H1 (cell line): ENCODE measurements around the gene SELENOO.

ENCODE experiments used
- BCL11A ChIP-seq, 2 experiments: IDR thresholded peaks; one replicate each; pipeline ENCODE4 v1.6.1; 2011; ENCODE audit warnings: low read depth in 2 of 2, low read length in 2 of 2, mild to moderate bottlenecking in 2 of 2
- CEBPB ChIP-seq: IDR thresholded peaks from 2 replicates; pipeline ENCODE4 v1.6.1; 2012; ENCODE audit warnings: low read depth, low read length
- EGR1 ChIP-seq: IDR thresholded peaks from 2 replicates; pipeline ENCODE4 v1.6.1; 2011; ENCODE audit warnings: low read depth, low read length, borderline replicate concordance
- EP300 ChIP-seq, 2 experiments: IDR thresholded peaks; 1 replicate in 1 of 2; 2 replicates in 1 of 2; pipeline ENCODE4 v1.6.1; 2011 to 2012; ENCODE audit warnings: low read depth in 2 of 2, low read length in 2 of 2, mild to moderate bottlenecking in 2 of 2, borderline replicate concordance in 1 of 2, inconsistent platforms in 1 of 2, moderate library complexity in 1 of 2
- GTF2F1 ChIP-seq: IDR thresholded peaks from 2 replicates; pipeline ENCODE4 v1.6.1; 2012; ENCODE audit warnings: low read depth, low read length, improper control_type of control experiment, borderline replicate concordance
- POLR2A ChIP-seq, 2 experiments: IDR thresholded peaks; 1 replicate in 1 of 2; 2 replicates in 1 of 2; pipeline ENCODE4 v1.6.1; 2011; ENCODE audit warnings: low read depth in 2 of 2, low read length in 2 of 2, mild to moderate bottlenecking in 2 of 2; ENCODE audit errors: control extremely low read depth in 1 of 2
- POLR2AphosphoS5 ChIP-seq: IDR thresholded peaks from 2 replicates; pipeline ENCODE4 v1.6.1; 2011; ENCODE audit warnings: low read depth, low read length
- TAF1 ChIP-seq: IDR thresholded peaks from 2 replicates; pipeline ENCODE4 v1.6.1; 2011; ENCODE audit warnings: mild to moderate bottlenecking, low read depth, low read length
- YY1 ChIP-seq: IDR thresholded peaks from 2 replicates; pipeline ENCODE4 v1.6.1; 2011; ENCODE audit warnings: low read depth, mild to moderate bottlenecking, low read length
- TF ChIP-seq, protein P1 (sequence below), 3 experiments: IDR thresholded peaks; 1 replicate in 2 of 3; 2 replicates in 1 of 3; pipeline versions ENCODE4 v1.5.1 to v1.6.1; 2011; ENCODE audit warnings: low read length in 3 of 3, mild to moderate bottlenecking in 3 of 3, inconsistent platforms in 2 of 3, low read depth in 1 of 3, moderate library complexity in 1 of 3; ENCODE audit not compliant: insufficient read depth in 1 of 3; ENCODE audit errors: control extremely low read depth in 1 of 3

DNA sequence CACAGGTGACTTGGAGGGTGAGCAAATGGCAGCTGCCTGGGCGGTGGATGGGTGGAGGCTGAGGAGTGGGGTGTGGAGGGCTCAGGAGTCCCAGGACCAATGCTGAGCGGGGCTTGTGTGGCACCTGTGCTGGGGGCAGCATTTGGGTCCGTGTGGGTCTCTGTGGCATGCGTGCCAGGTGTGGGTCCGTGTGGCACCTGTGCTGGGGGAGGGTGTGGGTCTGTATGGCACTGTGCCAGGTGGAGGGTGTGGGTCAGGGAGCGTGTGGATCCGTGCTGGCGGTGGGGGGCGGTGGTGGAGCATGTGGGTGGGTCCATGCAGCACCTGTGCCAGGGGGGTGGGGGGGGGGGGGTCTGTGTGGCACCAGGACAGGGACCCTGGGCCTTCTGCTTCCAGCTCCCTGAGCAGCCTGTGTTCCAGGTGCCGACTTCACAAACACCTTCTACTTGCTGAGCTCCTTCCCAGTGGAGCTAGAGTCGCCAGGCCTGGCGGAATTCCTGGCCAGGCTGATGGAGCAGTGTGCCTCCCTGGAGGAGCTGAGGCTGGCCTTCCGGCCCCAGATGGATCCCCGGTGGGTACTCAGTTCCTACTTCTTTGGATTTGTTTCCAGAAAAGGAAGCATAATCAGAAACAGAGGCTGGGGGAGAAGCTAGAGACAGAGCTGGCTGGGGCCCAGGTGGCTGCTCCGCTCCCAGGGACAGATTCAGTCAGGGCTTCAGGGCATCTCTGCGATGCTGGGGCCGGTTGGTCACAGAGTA lies 14.7 kb downstream of the SELENOO start:
- TF ChIP-seq, protein P1, sequence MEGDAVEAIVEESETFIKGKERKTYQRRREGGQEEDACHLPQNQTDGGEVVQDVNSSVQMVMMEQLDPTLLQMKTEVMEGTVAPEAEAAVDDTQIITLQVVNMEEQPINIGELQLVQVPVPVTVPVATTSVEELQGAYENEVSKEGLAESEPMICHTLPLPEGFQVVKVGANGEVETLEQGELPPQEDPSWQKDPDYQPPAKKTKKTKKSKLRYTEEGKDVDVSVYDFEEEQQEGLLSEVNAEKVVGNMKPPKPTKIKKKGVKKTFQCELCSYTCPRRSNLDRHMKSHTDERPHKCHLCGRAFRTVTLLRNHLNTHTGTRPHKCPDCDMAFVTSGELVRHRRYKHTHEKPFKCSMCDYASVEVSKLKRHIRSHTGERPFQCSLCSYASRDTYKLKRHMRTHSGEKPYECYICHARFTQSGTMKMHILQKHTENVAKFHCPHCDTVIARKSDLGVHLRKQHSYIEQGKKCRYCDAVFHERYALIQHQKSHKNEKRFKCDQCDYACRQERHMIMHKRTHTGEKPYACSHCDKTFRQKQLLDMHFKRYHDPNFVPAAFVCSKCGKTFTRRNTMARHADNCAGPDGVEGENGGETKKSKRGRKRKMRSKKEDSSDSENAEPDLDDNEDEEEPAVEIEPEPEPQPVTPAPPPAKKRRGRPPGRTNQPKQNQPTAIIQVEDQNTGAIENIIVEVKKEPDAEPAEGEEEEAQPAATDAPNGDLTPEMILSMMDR (IDR thresholded peaks at IDR 0.05; ENCODE audit: control extremely low read depth in 1 of 3, insufficient read depth in 1 of 3, low read depth in 1 of 3, low read length in 3 of 3), result no peak
- TF ChIP-seq GTF2F1 (no peak), POLR2A (IDR thresholded peaks at IDR 0.05; ENCODE audit: control extremely low read depth in 1 of 2, low read depth in 2 of 2, low read length in 2 of 2) (no peak), YY1 (no peak), CEBPB (no peak), POLR2AphosphoS5 (0 out of 2 replicates have a peak, but pooled peaks have one; percentile 22), TAF1 (no peak), BCL11A (IDR thresholded peaks at IDR 0.05; ENCODE audit: low read depth in 2 of 2, low read length in 2 of 2) (no peak), EGR1 (no peak), EP300 (IDR thresholded peaks at IDR 0.05; ENCODE audit: borderline replicate concordance in 1 of 2, low read depth in 2 of 2, low read length in 2 of 2) (no peak)
